Stimulated activated CD8-positive, alpha-beta memory T cell treated with anti-CD3 and anti-CD28 coated beads, Interleukin-2, amount 100 ng/mL, for 1 hour (primary cell): ENCODE measurements around the gene MAML3.

Source experiments
- DNase-seq, 2 donors: peaks; one replicate each; pipeline ENCODE4 v3.0.0-alpha.2; 2020; ENCODE audit warnings: low read depth in 2 of 2

Gene MAML3

GRCh38 chr4:140127422-140127821 lies 26.6 kb downstream of the MAML3 start:
- no peak for DNase-seq

GRCh38 chr4:140126261-140126660 lies 27.7 kb downstream of the MAML3 start:
- no peak for DNase-seq

GRCh38 chr4:140125374-140125773 lies 28.6 kb downstream of the MAML3 start:
- no peak for DNase-seq

GRCh38 chr4:140123666-140124377 lies 30.2 kb downstream of the MAML3 start:
- no peak for DNase-seq

- no peak for DNase-seq
These were observed 31.1 kb downstream of the MAML3 start for GRCh38 chr4:140122891-140123290.

GRCh38 chr4:140121646-140122045 lies 32.3 kb downstream of the MAML3 start:
- no peak for DNase-seq

- DNase-seq: no peak
These were observed 34.9 kb downstream of the MAML3 start for GRCh38 chr4:140118931-140119640.

GRCh38 chr4:140117947-140118346 lies 36.0 kb downstream of the MAML3 start:
- DNase-seq: no peak

GRCh38 chr4:140116442-140117104 lies 37.4 kb downstream of the MAML3 start:
- DNase-seq: no peak

GRCh38 chr4:140115140-140115539 lies 38.8 kb downstream of the MAML3 start:
- DNase-seq: no peak

- no peak for DNase-seq
These were observed 40.3 kb downstream of the MAML3 start for GRCh38 chr4:140113653-140114052.

- DNase-seq: no peak
These were observed 41.4 kb downstream of the MAML3 start for GRCh38 chr4:140112576-140112975.

- DNase-seq: no peak
These were observed 42.7 kb downstream of the MAML3 start for GRCh38 chr4:140111256-140111655.

- no peak for DNase-seq
These were observed 43.3 kb downstream of the MAML3 start for GRCh38 chr4:140110542-140111215.

GRCh38 chr4:140109737-140110136 lies 44.2 kb downstream of the MAML3 start:
- no peak for DNase-seq

- DNase-seq: no peak
These were observed 44.7 kb downstream of the MAML3 start for GRCh38 chr4:140109292-140109691.

- no peak for DNase-seq
These were observed 45.2 kb downstream of the MAML3 start for GRCh38 chr4:140108713-140109230.

- DNase-seq: no peak
These were observed 45.7 kb downstream of the MAML3 start for GRCh38 chr4:140108243-140108642.

- no peak for DNase-seq
These were observed 47.6 kb downstream of the MAML3 start for GRCh38 chr4:140106289-140106844.

- DNase-seq: no peak
These were observed 48.5 kb downstream of the MAML3 start for GRCh38 chr4:140105436-140105835.

GRCh38 chr4:140103676-140104075 lies 50.3 kb downstream of the MAML3 start:
- no peak for DNase-seq

- no peak for DNase-seq
These were observed 51.6 kb downstream of the MAML3 start for GRCh38 chr4:140102421-140102820.
